Liver (tissue), 3 donors: ENCODE measurements around the gene ZNF320.

Source experiments
- CTCF ChIP-seq: fragments of 150-350 bp; IDR thresholded peaks from 2 replicates; pipeline ENCODE4 v1.5.1; 2017; ENCODE audit warnings: improper control_type of control experiment, low read depth, low read length; ENCODE audit not compliant: missing input control
- JUND ChIP-seq, 2 donors: IDR thresholded peaks; 2 replicates each; pipeline ENCODE4 v1.6.1; 2016; ENCODE audit warnings: antibody characterized with exemption in 2 of 2
- NR2F2 ChIP-seq: IDR thresholded peaks from 2 replicates; pipeline ENCODE4 v1.6.1; 2016; ENCODE audit warnings: antibody characterized with exemption
- RAD21 ChIP-seq, 2 donors: IDR thresholded peaks; 2 replicates each; pipeline ENCODE4 v1.6.1; 2016; ENCODE audit warnings: antibody characterized with exemption in 2 of 2, mild to moderate bottlenecking in 2 of 2
- REST ChIP-seq: IDR thresholded peaks from 2 replicates; pipeline ENCODE4 v1.6.1; 2016; ENCODE audit warnings: antibody characterized with exemption, mild to moderate bottlenecking
- SP1 ChIP-seq: IDR thresholded peaks from 2 replicates; pipeline ENCODE4 v1.6.1; 2018; ENCODE audit warnings: antibody characterized with exemption, mild to moderate bottlenecking
- TAF1 ChIP-seq: conservative IDR thresholded peaks from 2 replicates; pipeline ENCODE4 v1.6.1; 2016; ENCODE audit warnings: antibody characterized with exemption, mild to moderate bottlenecking
- YY1 ChIP-seq: IDR thresholded peaks from 2 replicates; pipeline ENCODE4 v1.6.1; 2016; ENCODE audit warnings: antibody characterized with exemption, mild to moderate bottlenecking
- ZBTB33 ChIP-seq: IDR thresholded peaks from 2 replicates; pipeline ENCODE4 v1.6.1; 2016; ENCODE audit warnings: antibody characterized with exemption
- donor health status: healthy.
- donor health status: healthy.

GRCh38 chr19:52891336-52891735, 6.1 kb downstream of the ZNF320 start:
- TF ChIP-seq CTCF (no peak), SP1 (no peak), RAD21 (IDR thresholded peaks at IDR 0.05) (no peak), REST (no peak), NR2F2 (no peak), JUND (IDR thresholded peaks at IDR 0.05) (no peak), YY1 (no peak), TAF1 (no peak), ZBTB33 (no peak)
